ENCODE results near the gene PLEKHO2. TPM values are rescaled to one million over a fixed set of nuclear protein-coding genes. Genes with fewer than 3 reads are reported as not detected.

The PLEKHO2 gene
- total and polyA plus RNA-seq, 10 of the 15 experiments (the other 5 are each of a cell fraction or from before 2014, with no cell fraction given), result 1.4 to 25.6 (median 20.5) TPM

DNA sequence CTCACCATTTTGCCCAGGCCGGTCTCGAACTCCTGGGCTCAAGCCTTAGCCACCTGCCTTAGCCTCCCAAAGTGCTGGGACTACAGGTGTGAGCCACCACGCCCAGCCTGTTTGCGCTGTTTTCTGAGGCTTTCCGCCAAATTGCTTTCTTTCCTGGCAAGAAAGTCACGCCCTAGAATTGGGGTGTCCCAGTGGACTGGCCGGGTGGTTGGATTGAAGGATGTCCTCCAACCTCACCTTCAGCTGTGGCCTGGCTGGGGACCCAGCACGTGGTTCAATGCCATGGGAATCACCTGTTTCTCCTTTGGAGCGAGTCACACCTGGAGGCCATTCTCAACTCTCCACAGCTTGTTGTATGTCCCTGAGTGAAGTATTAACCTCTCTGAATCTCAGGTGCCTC is 64.2 kb downstream of the PLEKHO2 start:
- BruUV-seq (replicated peaks), result no TSS peak
- Histone ChIP-seq H3K4me3 (no peak overlapping the region), H3K27ac (ENCODE audit: control insufficient read depth, insufficient read depth) (no peak overlapping the region), H3K27me3 (replicated peaks in 1 of 2; ENCODE audit: control insufficient read depth in 2 of 2, insufficient read depth in 2 of 2, low read length in 1 of 2) (no peaks in the 10 kb centered on the region), H3K9ac (ENCODE audit: control insufficient read depth, insufficient read depth, low read length) (no peak overlapping the region), H3K4me1 (ENCODE audit: control insufficient read depth, insufficient read depth, low read length) (peaks cover 13% of the 10 kb centered on the region), H3K36me3 (ENCODE audit: control insufficient read depth in 2 of 2, insufficient read depth in 2 of 2, low read length in 1 of 2) (no peaks in the 10 kb centered on the region), H4K20me1 (ENCODE audit: control insufficient read depth, insufficient read depth) (no peaks in the 10 kb centered on the region), H3K4me2 (ENCODE audit: control insufficient read depth, insufficient read depth) (no peak overlapping the region), H3K79me2 (ENCODE audit: control insufficient read depth, insufficient read depth, low read length) (no peaks in the 10 kb centered on the region), H2AFZ (ENCODE audit: control insufficient read depth, low read depth, low read length) (no peak overlapping the region), H3K9me3 (replicated peaks; ENCODE audit: control insufficient read depth, insufficient read depth, low read length) (peaks cover 5% of the 10 kb centered on the region; the same call in 2 of the 3 replicates)
- 75% methylated on average over 8 of the region's 9 CpGs for WGBS (ENCODE audit: insufficient coverage, insufficient replicate concordance, low lambda C conversion rate, missing lambda C conversion rate)
- POLR2A ChIA-PET, result interaction anchor here (0.6 to 3.2 kb wide), 3 partner anchors 77 to 114 kb away, joined by 3 to 11 read pairs (median 3); no protein-coding TSS in a partner anchor
- TF ChIP-seq CHD1 (IDR thresholded peaks at IDR 0.05; ENCODE audit: low read depth, low read length) (no peak), NR2C1 (IDR thresholded peaks at IDR 0.05) (no peak), SRF (IDR thresholded peaks at IDR 0.05; ENCODE audit: low read depth in 2 of 2, low read length in 2 of 2) (no peak), YBX1 (IDR thresholded peaks at IDR 0.05) (no peak), TAF1 (IDR thresholded peaks at IDR 0.05; ENCODE audit: borderline replicate concordance, low read depth, low read length) (no peak), PAX8 (IDR thresholded peaks at IDR 0.05) (no peak), CHD2 (IDR thresholded peaks at IDR 0.05; ENCODE audit: borderline replicate concordance, low read depth, low read length) (no peak)
- TF ChIP-seq, protein P1, sequence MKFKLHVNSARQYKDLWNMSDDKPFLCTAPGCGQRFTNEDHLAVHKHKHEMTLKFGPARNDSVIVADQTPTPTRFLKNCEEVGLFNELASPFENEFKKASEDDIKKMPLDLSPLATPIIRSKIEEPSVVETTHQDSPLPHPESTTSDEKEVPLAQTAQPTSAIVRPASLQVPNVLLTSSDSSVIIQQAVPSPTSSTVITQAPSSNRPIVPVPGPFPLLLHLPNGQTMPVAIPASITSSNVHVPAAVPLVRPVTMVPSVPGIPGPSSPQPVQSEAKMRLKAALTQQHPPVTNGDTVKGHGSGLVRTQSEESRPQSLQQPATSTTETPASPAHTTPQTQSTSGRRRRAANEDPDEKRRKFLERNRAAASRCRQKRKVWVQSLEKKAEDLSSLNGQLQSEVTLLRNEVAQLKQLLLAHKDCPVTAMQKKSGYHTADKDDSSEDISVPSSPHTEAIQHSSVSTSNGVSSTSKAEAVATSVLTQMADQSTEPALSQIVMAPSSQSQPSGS (IDR thresholded peaks at IDR 0.05; ENCODE audit: low read length), result no peak
- in situ Hi-C loops (cut with MboI), result loop anchor here (5.0 kb wide), 1 partner anchor 174 kb away; no protein-coding TSS in a partner anchor
- DNase-seq (ENCODE audit: low read depth, low spot score), result no peak
- no peak for FAIRE-seq
- CTCF ChIA-PET, result interaction anchor here (0.6 to 8.0 kb wide), 13 partner anchors 12 to 178 kb away, joined by 3 to 91 read pairs (median 9); no protein-coding TSS in a partner anchor
- no peak for ATAC-seq
- RAD21 ChIA-PET (ENCODE audit: unreplicated experiment), result interaction anchor here (0.8 to 5.4 kb wide), 13 partner anchors 12 to 175 kb away, joined by 3 to 53 read pairs (median 4); partner anchors contain the start of gene PLEKHO2
- SMC1A ChIA-PET (ENCODE audit: uncharacterized antibody, unreplicated experiment), result interaction anchor here (0.5 to 8.1 kb wide), 15 partner anchors 11 to 1004 kb away, joined by 3 to 42 read pairs (median 4); no protein-coding TSS in a partner anchor
- intact Hi-C loops (cut with micrococcal nuclease; ENCODE audit: unreplicated experiment), result loop anchor here (1.0 kb wide), 1 partner anchor 175 kb away; no protein-coding TSS in a partner anchor
